Left ventricle myocardium inferior (tissue), 1 donor: Measurements from ENCODE around the gene CTSO. TPM values are rescaled to one million over a fixed set of nuclear protein-coding genes. Genes with fewer than 3 reads are reported as not detected.

Experiments used
- DNase-seq: peaks from one replicate; pipeline ENCODE4 v3.0.0-alpha.2; 2020
- H3K27ac ChIP-seq: fragments of 200-600 bp; replicated peaks from 2 replicates; pipeline ENCODE4 v1.8.0; 2021
- H3K27me3 ChIP-seq: fragments of 200-600 bp; 2 replicates; pipeline ENCODE4 v1.8.0; 2021; ENCODE audit warnings: low read depth
- H3K36me3 ChIP-seq: fragments of 200-600 bp; 2 replicates; pipeline ENCODE4 v1.8.0; 2021
- H3K4me1 ChIP-seq: fragments of 200-600 bp; 2 replicates; pipeline ENCODE4 v1.8.0; 2021
- H3K4me3 ChIP-seq: fragments of 200-600 bp; 2 replicates; pipeline ENCODE4 v1.8.0; 2021; ENCODE audit warnings: mild to moderate bottlenecking, moderate library complexity
- H3K9me3 ChIP-seq: fragments of 200-600 bp; replicated peaks from 2 replicates; pipeline ENCODE4 v1.8.0; 2021
- CTCF ChIP-seq: fragments of 200-600 bp; IDR thresholded peaks from 2 replicates; pipeline ENCODE4 v1.8.0; 2021; ENCODE audit warnings: antibody characterized with exemption, mild to moderate bottlenecking, borderline replicate concordance
- intact Hi-C: fragments of 100-400 bp; cut with micrococcal nuclease; formaldehyde crosslinking; loops from one replicate; pipeline ENCODE4 v1.11.0; 2022
- total RNA-seq: library from RNA; stranded (reverse); fragmentation: NEBNext Ultra II Directional; extraction: Animal tissue kit (Norgen Biotek cat#: 25700); gene quantifications from one replicate; pipeline ENCODE4 v1.2.1, GENCODE V29; 2021
- donor health status: DM: no; HTN: yes; CAD: no; lungs with severe emphysema.

CTSO gene
- total RNA-seq, 1 donor from 2014 or later: 5.8 TPM

- no peak overlapping the region for H3K4me3 ChIP-seq
- H3K9me3 ChIP-seq: peaks cover 5% of the 10 kb centered on the region
- intact Hi-C loops: no loop called here
- no peaks in the 10 kb centered on the region for H3K36me3 ChIP-seq
- H3K4me1 ChIP-seq: no peaks in the 10 kb centered on the region
- H3K27me3 ChIP-seq: no peaks in the 10 kb centered on the region
- TF ChIP-seq CTCF: no peak
- DNase-seq: no peak
- H3K27ac ChIP-seq: no peak overlapping the region
Observed at GRCh38 chr4:155891058-155891457, 62.6 kb downstream of the CTSO start.

- Histone ChIP-seq H3K36me3 (no peaks in the 10 kb centered on the region), H3K9me3 (peaks cover 5% of the 10 kb centered on the region), H3K4me3 (no peak overlapping the region), H3K27me3 (no peaks in the 10 kb centered on the region), H3K27ac (no peak overlapping the region), H3K4me1 (no peaks in the 10 kb centered on the region)
- no peak for DNase-seq
- TF ChIP-seq CTCF: no peak
- intact Hi-C loops: no loop called here
Observed at GRCh38 chr4:155889946-155890345, 63.7 kb downstream of the CTSO start.

- H3K36me3 ChIP-seq: no peaks in the 10 kb centered on the region
- H3K27ac ChIP-seq: peak overlapping the region; percentile 2
- TF ChIP-seq CTCF: no peak
- no peaks in the 10 kb centered on the region for H3K27me3 ChIP-seq
- H3K4me3 ChIP-seq: no peak overlapping the region
- DNase-seq: no peak
- intact Hi-C loops: no loop called here
- H3K9me3 ChIP-seq: peaks cover 5% of the 10 kb centered on the region
- no peaks in the 10 kb centered on the region for H3K4me1 ChIP-seq
Observed at GRCh38 chr4:155889031-155889793, 64.5 kb downstream of the CTSO start.

- H3K27ac ChIP-seq: no peak overlapping the region
- no peaks in the 10 kb centered on the region for H3K4me1 ChIP-seq
- H3K27me3 ChIP-seq: no peaks in the 10 kb centered on the region
- H3K4me3 ChIP-seq: no peak overlapping the region
- intact Hi-C loops: no loop called here
- no peak for DNase-seq
- no peaks in the 10 kb centered on the region for H3K36me3 ChIP-seq
- peaks cover 5% of the 10 kb centered on the region for H3K9me3 ChIP-seq
- no peak for TF ChIP-seq CTCF
Observed at GRCh38 chr4:155887847-155888570, 65.7 kb downstream of the CTSO start.

GRCh38 chr4:155887045-155887444, 66.6 kb downstream of the CTSO start:
- no peaks in the 10 kb centered on the region for H3K27me3 ChIP-seq
- no peak overlapping the region for H3K27ac ChIP-seq
- peaks cover 5% of the 10 kb centered on the region for H3K9me3 ChIP-seq
- H3K4me1 ChIP-seq: no peaks in the 10 kb centered on the region
- no peak overlapping the region for H3K4me3 ChIP-seq
- H3K36me3 ChIP-seq: no peaks in the 10 kb centered on the region
- no peak for TF ChIP-seq CTCF
- no peak for DNase-seq
- intact Hi-C loops: no loop called here
